ENCODE results near the gene PACRG.

PACRG gene

DNA sequence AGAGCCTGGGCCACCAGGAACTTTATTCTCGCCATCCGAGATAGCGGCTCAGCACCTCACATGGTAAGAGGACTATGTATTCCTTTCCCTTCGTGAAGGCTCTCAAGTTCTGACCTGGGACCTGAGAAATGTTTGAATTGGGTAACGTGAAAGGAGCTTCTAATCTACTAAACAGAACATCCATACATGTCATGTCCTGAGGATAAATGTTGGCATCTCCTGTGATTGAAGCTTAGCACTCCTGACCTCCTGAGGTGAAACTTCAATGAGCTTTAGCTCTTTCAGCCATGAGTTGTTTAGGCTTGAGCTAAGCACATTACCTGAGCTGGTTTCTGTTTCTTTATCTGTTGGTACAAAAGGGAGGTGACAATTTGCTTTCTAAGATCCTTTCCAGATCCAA lies 280.9 kb downstream of the PACRG start:
- no peak for DNase-seq (ENCODE audit: low read depth)

DNA sequence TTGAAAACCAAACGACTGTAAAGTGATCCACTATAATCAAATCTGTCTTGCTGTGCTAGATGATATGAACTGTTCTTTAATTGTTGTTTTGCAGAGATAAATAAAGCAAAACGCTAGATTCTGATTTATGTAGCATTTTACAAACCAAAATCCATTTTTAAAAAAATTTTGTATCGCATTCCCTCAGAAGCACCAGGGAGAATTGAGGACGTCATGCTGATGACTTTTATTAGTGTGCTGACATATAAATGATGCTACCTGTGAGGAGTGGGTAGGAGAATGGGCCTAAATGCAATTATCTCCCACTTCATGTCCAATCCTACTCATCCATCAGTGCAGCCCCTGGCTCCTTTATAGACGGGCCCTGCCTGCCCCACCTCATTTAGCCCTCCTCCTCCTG lies 282.4 kb downstream of the PACRG start:
- DNase-seq (ENCODE audit: low read depth) = no peak

DNA sequence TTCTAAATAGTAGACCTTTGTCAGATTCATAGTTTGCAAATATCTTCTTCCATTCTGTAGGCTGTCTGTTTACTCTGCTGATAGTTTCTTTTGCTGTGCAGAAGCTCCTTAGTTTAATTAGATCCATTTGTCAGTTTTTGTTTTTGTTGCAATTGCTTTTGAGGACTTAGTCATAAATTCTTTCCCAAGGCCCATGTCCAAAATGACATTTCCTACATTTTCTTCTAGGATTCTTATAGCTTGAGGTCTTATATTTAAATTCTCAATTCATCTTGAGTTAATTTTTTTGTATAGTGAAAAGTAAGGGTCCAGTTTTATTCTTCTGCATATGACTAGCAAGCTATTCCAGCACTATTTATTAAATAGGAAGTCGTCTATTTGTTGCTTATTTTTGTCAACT lies 287.0 kb downstream of the PACRG start:
- no peak for DNase-seq (ENCODE audit: low read depth)

DNA sequence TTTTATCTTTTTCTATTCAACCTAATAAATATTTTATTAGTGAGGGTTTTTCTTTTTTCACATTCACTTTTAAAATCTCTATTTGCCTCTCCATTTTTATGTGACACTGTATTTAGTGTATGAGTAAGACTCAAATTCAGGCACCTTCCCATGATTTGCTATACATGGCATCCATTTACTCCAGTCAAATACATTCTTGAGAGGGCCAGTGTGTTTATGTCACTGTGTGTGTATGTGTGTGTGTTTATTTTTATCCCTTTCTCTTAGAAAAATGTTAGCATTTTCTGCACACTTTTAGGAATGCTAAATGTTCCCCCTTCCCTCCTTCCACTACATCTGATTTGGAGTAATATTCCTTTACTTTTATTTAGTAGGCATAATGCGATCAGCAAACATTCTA lies 290.0 kb downstream of the PACRG start:
- DNase-seq (ENCODE audit: low read depth) = no peak

DNA sequence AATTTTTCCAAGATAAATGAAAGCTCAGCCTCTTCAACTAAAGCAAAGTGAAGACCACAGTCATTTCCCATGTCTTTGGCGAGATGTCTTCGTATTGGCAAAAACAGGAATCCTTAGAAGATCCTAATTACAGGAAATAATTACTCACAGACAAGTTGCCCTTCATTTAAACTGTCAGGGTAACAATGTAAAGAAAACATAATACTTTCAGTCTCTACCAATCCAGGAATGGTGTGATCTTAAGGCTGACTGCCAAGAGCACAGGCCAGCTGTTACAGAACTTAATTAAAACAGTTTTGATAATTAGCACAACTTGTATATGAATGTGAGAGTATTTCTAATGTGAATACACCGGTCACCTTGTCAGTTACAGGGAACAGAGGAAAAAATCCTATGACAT lies 292.2 kb downstream of the PACRG start:
- no peak for DNase-seq (ENCODE audit: low read depth)

DNA sequence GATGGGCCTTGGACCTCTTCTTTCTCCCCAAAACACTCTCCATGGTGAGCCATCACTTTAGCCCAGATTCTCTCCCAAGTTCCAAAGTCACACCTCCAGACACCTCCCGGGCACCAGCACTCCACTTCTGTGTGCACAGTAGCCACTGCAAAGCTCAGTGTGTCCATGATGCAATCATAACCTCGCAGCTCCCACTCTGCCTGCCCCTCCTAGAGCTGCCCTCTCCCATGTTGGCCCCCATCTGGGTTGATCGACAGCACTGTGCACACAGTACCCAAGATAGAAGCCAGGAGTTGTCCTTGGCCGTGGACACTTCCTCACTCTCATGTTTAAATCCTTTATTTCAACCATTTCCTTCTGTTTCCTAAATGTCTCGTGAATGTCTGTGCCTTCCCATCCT lies 293.3 kb downstream of the PACRG start:
- no peak for DNase-seq (ENCODE audit: low read depth)

DNA sequence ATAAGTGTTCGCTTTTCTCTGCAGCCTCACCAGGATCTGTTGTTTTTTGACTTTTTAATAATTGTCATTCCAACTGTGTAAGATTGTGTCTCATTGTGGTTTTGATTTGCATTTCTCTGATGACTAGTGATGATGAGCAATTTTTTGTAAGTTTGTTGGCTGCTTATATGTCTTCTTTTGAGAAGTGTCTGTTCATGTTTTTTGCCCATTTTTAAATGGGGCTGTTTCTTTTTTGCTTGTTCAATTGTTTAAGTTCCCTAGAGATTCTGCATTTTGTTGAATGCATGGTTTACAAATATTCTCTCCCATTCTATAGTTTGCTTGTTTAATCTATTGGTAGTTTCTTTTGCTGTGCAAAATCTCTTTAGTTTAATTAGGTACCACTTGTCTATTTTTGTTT lies 295.9 kb downstream of the PACRG start:
- no peak for DNase-seq (ENCODE audit: low read depth)

DNA sequence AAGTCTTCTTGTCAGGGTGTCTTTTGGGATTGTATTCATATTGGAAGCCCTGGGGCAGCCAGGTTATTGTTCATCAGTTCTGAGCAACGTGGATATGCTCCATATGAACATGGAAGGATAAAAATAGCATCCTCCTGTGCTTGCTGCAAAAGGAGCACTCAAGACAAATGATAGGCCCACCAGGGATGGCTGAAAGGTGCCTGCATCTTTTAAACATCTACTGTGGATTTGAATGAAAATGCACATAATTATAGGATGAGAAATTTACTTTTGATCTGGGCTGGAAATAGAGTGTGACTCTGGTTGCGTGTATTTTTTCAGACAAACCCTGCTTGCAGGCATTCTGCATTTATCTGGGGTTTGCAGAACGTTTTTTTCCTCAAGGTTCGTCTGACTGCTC lies 299.1 kb downstream of the PACRG start:
- DNase-seq (ENCODE audit: low read depth) = no peak

DNA sequence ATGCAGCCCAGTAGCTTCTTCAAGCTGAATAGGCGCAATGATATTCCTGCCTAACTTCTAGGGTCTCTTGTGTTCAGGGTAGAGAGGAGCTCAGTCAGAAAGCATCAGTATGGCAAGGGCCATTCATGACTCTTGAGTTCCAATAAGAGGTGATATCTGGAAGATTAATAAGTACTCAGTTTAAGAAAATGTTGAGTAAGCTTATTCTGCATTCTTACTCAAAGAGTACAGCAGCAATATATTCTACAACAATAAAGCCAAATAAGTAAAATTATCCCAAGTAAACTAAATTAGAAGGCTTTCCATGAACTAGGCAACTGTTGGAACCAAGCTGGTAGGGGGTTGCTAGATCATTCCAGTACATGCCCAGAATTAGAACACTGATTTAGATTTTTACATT lies 303.2 kb downstream of the PACRG start:
- DNase-seq (ENCODE audit: low read depth) = no peak

DNA sequence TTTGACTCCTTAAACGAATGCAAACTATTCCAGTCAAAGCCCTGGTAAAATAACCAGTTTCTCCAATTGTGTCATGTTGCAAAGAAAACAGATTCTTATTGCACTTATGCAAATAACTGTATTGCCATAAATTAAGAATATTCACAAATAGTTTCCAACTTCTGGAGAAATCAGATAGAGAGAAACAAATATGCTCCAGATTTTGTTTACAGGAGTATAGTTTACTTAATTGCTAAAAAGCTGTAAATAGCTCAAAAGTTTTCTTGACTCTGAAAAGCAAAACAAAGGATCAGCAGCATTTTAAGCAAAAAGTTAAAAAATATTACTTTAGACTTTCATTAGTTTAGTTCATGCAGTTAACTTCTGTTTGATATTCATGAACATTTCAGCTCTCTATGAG lies 304.2 kb downstream of the PACRG start:
- DNase-seq (ENCODE audit: low read depth) = no peak

DNA sequence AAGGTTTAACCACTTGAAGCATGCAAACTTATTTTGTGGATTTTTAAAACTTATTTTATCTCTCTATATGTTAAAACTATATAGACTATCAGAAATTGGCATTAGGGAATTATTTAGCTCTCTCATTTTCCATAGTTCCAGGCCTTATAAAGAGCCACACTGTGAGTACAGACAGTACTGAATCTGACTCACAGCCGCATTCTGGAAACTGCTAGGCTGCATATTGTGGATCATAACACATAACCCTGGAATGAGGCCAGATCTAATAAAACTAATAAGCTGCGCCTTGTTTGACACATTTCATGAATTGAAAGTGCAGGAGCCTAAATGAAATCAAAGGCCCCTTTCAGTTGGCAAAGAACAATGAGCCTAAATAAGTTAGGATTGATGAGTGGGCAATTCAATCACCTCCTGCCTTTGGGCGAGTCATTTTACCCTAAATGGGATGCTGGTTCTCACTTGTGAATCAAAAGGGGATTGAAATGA lies 308.4 kb downstream of the PACRG start:
- no peak for DNase-seq (ENCODE audit: low read depth)

DNA sequence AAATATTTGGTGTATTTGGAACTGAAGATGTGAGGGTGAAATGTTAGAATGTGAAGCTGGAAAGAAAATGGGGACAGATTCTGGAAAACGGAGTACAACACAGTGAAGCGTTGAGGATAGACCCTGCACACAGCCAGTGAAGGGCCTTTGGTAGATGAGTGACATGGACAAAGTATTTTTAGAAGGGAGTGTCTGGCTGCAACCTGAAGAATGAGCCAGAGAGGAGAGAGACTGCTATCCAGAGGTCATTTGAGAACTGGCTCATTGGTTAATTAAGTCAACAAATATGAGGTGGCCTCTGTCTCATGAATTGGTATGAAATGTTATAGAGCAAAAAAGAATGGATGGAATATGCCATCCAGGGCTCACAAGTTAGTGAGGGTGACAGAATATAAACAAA lies 310.5 kb downstream of the PACRG start:
- no peak for DNase-seq (ENCODE audit: low read depth)

DNA sequence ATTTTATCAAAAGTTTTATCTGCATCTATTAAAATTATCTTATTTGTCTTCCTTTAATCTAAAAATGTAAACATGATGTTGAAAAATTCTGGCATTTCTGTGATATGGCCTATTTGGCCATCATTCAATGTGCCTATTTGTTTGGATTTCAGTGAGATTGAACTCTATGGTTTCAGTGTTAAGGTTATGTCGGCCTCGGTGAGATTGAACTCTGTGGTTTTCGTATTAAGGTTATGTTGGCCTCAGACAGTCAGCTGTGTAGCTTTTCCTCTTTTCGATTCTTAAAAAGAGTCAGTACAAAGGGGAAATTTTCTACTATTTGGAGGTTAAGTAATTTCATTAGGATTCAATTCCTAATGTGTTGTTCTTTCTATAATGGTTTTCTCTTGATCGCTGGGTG lies 320.6 kb downstream of the PACRG start:
- no peak for DNase-seq (ENCODE audit: low read depth)

DNA sequence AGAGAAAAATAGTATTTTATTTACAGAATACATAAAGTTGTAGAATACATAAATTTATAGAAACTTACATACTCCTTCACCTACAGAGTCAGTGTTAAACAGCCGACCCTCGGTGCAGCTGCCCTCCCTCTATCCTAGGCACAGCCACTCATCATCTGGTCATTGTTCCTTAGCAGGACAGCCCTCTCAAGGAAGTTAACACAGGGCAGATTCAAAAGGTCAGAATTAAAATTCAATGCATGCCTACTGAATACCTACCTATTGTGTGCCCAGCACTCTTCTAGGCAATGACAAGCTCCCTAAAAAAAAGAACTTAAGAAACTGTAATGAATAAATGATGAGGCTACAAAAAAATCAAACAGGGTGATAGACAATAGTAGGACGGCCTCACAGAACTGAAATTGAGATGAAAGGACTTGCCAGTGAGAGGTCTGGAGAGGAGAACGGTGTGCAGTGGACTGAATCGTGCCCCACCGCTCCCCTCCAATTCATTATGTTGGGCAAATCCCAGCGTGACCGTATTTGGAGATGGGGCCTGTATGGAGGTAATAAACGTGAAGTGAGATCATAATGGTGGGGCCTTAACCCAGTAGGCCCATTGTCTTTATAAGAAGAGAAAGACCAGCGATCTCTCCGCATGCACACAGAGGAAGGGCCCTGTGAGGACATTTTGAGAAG lies 326.0 kb downstream of the PACRG start:
- DNase-seq (ENCODE audit: low read depth) = no peak

DNA sequence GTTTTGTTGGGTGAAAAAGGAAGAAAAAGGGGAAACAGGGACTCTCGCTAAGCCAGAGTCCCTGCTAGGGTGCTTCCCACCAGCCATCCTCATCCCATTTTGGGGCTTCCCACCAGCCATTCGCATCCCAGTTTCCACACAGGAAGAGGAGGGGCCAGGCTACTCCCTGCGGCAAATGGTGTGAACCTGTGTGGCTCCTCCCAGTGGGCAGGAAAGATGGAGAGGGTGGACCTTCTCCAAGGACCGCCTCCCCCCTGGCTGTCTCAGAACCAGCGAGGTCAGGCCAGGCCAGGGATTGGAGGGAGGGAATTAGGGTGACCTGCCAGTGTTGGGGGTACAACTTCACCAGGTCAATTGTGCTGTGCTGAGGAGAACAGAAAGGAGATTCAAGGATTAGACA lies 326.9 kb downstream of the PACRG start:
- DNase-seq (ENCODE audit: low read depth) = no peak

DNA sequence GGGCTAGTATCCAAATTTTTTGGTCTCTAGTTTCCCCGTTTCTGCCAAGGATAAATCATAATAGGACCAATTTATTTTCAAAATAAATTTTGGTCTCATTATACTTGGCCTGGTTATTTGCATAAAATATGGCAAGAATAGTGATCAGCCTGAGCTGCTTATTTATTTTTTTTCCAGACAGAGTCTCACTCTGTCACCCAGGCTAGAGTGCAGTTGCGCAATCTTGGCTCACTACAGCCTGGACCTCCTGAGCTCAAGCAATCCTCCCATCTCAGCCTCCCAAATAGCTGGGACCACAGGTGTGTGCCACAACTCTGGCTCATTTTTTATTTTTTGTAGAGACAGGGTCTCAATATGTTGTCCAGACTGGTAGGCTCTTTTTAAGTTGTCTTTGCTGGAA lies 329.5 kb downstream of the PACRG start:
- no peak for DNase-seq (ENCODE audit: low read depth)

DNA sequence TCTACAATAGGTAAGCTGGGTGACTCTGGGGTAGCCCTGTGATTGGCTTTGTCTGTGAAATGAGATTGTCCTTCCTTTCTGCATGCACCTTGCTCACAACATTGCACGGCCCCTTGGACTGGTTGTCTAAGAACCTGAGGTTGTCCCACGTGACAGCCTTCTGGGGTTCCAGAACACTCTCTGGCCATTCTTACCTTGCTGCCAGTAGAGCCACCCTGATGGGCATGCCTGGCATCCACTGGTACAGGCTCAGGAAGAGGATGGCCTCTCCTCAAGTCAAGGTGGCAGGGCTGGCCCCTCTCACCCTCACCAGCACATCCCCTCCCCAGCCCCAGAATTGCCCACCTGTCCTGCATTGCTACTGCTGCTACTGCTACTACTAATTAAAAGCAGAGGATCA lies 335.0 kb downstream of the PACRG start:
- DNase-seq (ENCODE audit: low read depth) = no peak

DNA sequence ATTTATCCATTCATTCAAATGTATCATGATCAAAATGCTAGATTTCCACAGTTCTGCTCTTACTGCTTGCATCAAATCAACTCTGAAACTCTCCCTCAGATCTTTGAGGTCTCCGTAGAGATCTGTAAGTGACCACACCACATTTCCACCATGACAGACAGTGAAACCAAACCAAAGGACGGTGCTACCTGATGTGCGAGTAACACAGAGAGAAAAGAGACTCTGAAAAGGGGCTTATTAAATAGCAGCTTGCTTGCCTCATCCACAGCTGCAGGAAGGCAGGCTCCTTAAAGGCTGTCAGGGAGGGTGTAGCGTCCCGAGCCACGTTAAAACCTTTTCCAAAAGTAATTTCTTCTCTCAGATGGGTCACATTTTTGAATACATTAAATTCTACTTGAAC lies 335.8 kb downstream of the PACRG start:
- DNase-seq (ENCODE audit: low read depth) = no peak

DNA sequence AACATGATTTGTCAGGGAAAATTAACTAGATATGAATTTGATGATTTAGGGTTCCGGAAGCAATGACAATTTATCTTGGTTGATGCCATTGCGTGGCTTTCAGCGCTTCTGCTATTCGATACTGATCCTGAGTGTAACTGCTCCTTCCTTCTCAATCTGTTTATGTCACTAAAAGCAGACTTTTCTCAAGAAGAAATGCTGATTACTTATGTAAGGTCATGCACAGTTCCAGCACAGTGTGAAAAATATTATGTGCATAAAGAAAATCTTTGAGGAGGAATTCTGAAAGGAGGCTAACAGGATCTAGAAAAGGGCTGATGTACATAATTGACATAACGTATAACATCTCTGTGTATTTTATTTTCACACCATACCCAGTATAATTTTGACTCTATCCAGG lies 336.6 kb downstream of the PACRG start:
- no peak for DNase-seq (ENCODE audit: low read depth)

DNA sequence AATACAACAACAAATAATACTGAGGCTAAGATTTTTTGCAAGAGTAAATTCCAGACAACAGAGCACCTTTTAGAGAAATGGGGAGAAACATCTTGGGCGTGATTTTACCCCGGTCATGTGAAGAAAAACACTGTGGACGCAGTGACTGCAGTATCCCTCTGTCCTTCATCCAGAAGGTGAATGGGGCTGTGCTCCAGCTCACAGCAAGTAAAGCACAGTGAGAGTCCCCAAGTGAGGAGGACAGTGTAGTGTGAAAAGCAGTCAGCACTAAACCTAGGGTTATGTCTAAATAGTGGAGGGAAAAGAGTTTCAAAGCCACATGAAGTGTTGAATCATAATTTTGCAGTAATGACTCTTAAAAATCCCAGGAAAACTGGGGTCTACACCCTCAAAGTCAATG lies 338.4 kb downstream of the PACRG start:
- DNase-seq (ENCODE audit: low read depth) = no peak

DNA sequence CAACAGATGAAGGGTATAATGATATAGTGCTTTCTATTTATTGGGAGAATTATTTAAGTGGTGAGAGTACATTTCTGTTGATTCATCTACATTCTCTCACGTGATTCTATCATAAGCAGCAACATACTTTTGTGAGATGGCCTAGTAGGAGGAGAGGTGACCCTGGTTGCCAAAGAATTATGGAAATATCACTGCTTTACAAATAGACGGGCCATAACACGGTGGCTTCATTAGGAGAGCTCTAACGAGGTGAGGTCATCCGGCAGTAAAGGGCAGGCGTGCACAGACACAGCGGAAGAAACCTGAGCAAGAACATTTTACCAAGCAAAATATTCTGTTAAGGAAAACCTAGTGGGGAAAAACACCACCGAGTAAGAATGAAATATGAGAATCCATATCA lies 349.4 kb downstream of the PACRG start:
- DNase-seq (ENCODE audit: low read depth) = no peak

DNA sequence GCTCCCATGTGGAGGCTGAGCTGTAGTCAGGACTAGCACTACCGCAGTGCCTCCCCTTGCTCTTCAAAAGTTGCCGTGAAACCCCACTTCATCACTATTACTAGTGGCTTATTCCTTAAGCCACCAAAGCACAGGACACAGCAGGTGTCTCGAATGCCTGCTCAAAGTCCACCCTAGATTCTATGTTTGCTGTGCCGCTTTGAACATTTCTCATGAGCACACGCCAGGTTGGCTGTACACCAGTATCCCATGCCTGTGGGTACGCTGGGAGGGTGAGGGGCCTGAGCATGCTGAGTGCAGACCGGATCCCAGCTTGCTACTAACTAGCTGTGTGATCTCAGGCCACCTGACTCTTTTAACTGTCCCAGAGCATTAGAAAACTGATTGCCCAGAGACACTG lies 350.9 kb downstream of the PACRG start:
- no peak for DNase-seq (ENCODE audit: low read depth)

DNA sequence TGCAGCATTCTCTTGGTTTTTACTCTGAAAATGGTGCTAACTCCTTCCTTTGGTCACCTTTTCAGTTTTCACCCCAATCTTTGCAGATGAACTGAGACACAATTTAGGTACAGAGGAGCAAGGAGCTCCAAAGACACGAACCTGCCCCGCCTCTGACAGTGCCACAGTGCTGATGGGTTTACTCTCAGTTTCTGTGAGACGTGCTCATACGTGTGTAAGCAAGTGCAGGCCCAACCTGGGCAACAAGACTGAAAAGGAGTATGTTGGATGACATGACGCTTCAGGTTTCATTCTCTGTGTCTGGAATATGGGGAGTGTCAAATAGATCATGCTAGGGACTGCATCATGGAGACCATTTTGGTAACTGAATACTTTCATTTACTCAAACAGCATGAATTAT lies 352.5 kb downstream of the PACRG start:
- DNase-seq (ENCODE audit: low read depth) = no peak

DNA sequence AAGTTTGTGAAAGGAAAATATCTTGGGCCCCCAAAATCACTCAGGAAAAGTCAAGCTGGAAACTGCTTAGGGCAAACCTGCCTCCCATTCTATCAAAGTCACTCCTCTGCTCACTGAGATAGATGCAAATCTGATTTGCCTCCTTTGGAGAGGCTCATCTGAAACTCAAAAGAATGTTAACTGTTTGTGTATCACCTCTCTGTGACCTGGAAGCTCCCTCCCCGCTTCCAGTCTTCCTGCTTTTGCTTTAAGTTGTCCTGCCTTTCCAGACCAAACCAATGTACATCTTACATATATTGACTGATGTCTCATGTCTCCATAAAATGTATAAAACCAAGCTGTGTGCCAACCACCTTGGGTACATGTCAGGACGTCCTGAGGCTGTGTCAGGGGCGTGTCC lies 355.4 kb downstream of the PACRG start:
- no peak for DNase-seq (ENCODE audit: low read depth)

DNA sequence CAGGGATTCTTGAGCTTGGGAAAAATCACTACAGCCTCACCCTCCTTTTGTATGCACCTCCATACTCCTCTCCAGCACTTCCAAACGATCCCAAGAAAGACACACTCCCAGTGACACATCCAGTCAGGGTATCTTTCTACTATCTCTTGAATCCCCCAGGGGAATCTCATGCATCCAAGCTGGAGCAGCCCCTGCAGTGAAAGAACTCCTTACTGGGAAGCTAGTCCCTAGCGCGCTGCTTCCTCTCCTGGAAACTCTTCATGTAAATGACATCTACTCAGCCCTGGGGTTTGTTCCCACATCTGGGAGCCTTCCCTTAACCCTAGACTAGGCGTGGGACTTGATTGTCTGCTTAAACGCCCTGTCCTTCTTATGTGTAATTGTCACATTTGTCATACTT lies 357.7 kb downstream of the PACRG start:
- no peak for DNase-seq (ENCODE audit: low read depth)
